ENCODE measurements around the gene ADRM1.

Gene ADRM1

GRCh38 chr20:62296724-62297448 lies 5.9 kb upstream of the ADRM1 start:
- Histone ChIP-seq H3K9me3 (ENCODE audit: control insufficient read depth, low read length) (no peaks in the 10 kb centered on the region), H3K27me3 (ENCODE audit: control insufficient read depth, insufficient read depth, low read length, poor library complexity, severe bottlenecking) (no peaks in the 10 kb centered on the region), H3K4me3 (ENCODE audit: insufficient read depth, low read depth, low read length) (no peak overlapping the region), H3K27ac (ENCODE audit: insufficient read depth, low read depth, low read length, poor library complexity, severe bottlenecking) (no peak overlapping the region), H3K36me3 (ENCODE audit: control insufficient read depth, insufficient read depth, low read length) (peaks cover 6% of the 10 kb centered on the region), H3K4me1 (ENCODE audit: control insufficient read depth, insufficient read depth, low read length) (no peaks in the 10 kb centered on the region)
- 95 to 96% methylated on average over 30 of the region's 30 CpGs for WGBS, 2 experiments

DNA sequence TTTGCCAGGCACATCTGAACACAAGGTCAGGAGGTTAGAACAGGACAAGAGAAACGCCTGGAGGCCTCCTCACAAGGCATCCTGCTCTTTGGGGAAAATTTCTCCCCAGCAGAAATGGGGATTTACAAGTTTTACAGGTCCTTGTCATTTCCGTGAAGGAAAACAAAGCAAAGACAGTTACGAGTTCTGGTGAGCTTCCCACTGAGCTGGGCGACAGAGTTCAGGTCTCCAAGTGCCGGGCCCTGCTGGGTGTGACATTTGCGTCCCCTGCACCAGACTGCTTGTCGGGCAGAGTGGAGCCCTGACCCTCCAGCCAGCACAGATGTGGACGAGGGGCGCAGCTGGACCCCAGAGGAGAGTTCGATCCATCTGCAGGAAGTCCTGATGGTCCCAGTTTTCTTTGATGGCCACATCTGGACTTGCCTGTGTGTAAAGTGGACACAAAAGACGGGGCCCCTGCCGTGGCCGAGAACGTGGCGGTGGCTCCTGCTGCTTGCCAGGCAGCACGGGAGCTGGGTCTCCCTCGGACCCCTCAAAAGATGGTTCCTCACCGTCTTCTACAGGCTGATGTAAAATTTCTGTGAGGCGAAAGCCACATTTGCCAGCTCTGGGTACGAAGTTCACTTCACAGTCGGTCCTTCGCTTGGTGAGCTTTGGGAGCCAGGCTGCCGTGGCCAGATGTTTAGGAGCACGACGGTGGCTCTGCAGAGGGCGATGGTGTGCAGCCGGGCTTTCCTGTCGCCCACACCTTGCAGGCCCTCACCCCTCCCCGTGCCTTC lies 5.2 kb upstream of the ADRM1 start:
- Histone ChIP-seq H3K36me3 (ENCODE audit: control insufficient read depth, insufficient read depth, low read length) (peaks cover 6% of the 10 kb centered on the region), H3K27ac (ENCODE audit: insufficient read depth, low read depth, low read length, poor library complexity, severe bottlenecking) (no peak overlapping the region), H3K27me3 (ENCODE audit: control insufficient read depth, insufficient read depth, low read length, poor library complexity, severe bottlenecking) (no peaks in the 10 kb centered on the region), H3K4me3 (ENCODE audit: insufficient read depth, low read depth, low read length) (no peak overlapping the region), H3K4me1 (ENCODE audit: control insufficient read depth, insufficient read depth, low read length) (no peaks in the 10 kb centered on the region), H3K9me3 (ENCODE audit: control insufficient read depth, low read length) (no peaks in the 10 kb centered on the region)
- 89 to 90% methylated on average over 29 of the region's 29 CpGs for WGBS, 2 experiments

- Histone ChIP-seq H3K9me3 (ENCODE audit: control insufficient read depth, low read length) (no peaks in the 10 kb centered on the region), H3K4me1 (ENCODE audit: control insufficient read depth, insufficient read depth, low read length) (no peaks in the 10 kb centered on the region), H3K27me3 (ENCODE audit: control insufficient read depth, insufficient read depth, low read length, poor library complexity, severe bottlenecking) (no peaks in the 10 kb centered on the region), H3K36me3 (ENCODE audit: control insufficient read depth, insufficient read depth, low read length) (peaks cover 6% of the 10 kb centered on the region), H3K4me3 (ENCODE audit: insufficient read depth, low read depth, low read length) (no peak overlapping the region), H3K27ac (ENCODE audit: insufficient read depth, low read depth, low read length, poor library complexity, severe bottlenecking) (no peak overlapping the region)
- WGBS, 2 experiments: 91 to 96% methylated on average over 33 of the region's 33 CpGs
These were observed 4.1 kb upstream of the ADRM1 start for GRCh38 chr20:62298577-62299249.

GRCh38 chr20:62299666-62300236 lies 3.0 kb upstream of the ADRM1 start:
- Histone ChIP-seq H3K9me3 (ENCODE audit: control insufficient read depth, low read length) (no peaks in the 10 kb centered on the region), H3K4me1 (ENCODE audit: control insufficient read depth, insufficient read depth, low read length) (peaks cover 8% of the 10 kb centered on the region), H3K4me3 (ENCODE audit: insufficient read depth, low read depth, low read length) (no peak overlapping the region), H3K27me3 (ENCODE audit: control insufficient read depth, insufficient read depth, low read length, poor library complexity, severe bottlenecking) (no peaks in the 10 kb centered on the region), H3K27ac (ENCODE audit: insufficient read depth, low read depth, low read length, poor library complexity, severe bottlenecking) (no peak overlapping the region), H3K36me3 (ENCODE audit: control insufficient read depth, insufficient read depth, low read length) (peaks cover 8% of the 10 kb centered on the region)
- WGBS, 2 experiments: 89 to 91% methylated on average over 12 of the region's 12 CpGs

DNA sequence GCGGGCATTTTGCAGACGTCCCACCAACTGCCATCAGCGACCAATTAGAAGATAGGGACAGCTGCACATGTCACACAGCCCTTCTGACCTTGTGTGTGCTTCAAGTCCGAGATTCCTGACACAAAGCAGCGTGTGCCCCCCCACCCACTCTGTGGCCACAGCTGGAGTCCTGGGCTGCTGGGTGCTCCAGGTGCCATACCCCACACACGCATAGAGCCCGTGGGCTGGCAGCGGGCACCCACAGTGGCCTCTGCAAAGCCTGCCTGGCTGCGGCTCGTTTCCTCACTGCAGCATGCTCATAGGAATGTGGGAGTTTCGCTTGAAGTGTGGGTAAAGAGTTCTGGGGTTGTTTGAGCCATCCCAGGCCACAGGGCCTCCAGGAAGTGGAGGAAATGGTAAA lies 2.5 kb upstream of the ADRM1 start:
- Histone ChIP-seq H3K9me3 (ENCODE audit: control insufficient read depth, low read length) (no peaks in the 10 kb centered on the region), H3K27me3 (ENCODE audit: control insufficient read depth, insufficient read depth, low read length, poor library complexity, severe bottlenecking) (no peaks in the 10 kb centered on the region)
- 94% methylated on average over 11 of the region's 11 CpGs for WGBS, 2 experiments

DNA sequence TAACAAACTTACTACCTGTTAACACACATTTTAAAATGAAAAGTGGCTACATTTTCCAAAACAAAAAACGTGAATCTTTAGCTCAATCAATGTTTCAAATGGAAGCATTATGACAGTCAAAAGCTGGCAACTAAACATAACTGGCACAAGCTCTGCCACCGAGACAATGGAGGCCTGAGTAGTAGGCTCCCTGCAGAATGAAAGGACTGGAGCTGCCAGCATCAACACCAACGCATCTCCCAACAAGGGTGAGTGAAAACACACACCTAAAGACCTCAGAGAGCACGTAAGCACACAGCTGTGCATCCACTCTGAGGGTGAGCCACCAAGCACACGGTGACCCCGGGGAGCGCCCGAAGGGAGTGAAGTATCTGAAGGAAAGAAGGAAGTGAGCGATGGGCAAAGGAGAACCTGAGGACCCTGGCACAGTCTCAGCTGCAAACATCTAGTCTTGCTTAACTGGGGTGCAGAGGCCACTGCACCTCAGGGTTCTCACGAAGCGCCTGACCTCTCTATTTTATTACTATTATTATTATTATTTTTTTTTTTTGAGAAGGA lies 1.6 kb upstream of the ADRM1 start:
- Histone ChIP-seq H3K27ac (ENCODE audit: insufficient read depth, low read depth, low read length, poor library complexity, severe bottlenecking) (no peak overlapping the region), H3K27me3 (ENCODE audit: control insufficient read depth, insufficient read depth, low read length, poor library complexity, severe bottlenecking) (no peaks in the 10 kb centered on the region), H3K4me1 (ENCODE audit: control insufficient read depth, insufficient read depth, low read length) (peaks cover 8% of the 10 kb centered on the region), H3K9me3 (ENCODE audit: control insufficient read depth, low read length) (no peaks in the 10 kb centered on the region), H3K36me3 (ENCODE audit: control insufficient read depth, insufficient read depth, low read length) (peaks cover 7% of the 10 kb centered on the region), H3K4me3 (ENCODE audit: insufficient read depth, low read depth, low read length) (no peak overlapping the region)
- 92 to 95% methylated on average over 11 of the region's 11 CpGs for WGBS, 2 experiments

More for the DNA sequence above, 2.5 kb upstream of the ADRM1 start:
- peaks cover 7% of the 10 kb centered on the region for H3K36me3 ChIP-seq (ENCODE audit: control insufficient read depth, insufficient read depth, low read length)
- H3K4me3 ChIP-seq (ENCODE audit: insufficient read depth, low read depth, low read length): no peak overlapping the region
- H3K27ac ChIP-seq (ENCODE audit: insufficient read depth, low read depth, low read length, poor library complexity, severe bottlenecking): no peak overlapping the region
- peaks cover 8% of the 10 kb centered on the region for H3K4me1 ChIP-seq (ENCODE audit: control insufficient read depth, insufficient read depth, low read length)

DNA sequence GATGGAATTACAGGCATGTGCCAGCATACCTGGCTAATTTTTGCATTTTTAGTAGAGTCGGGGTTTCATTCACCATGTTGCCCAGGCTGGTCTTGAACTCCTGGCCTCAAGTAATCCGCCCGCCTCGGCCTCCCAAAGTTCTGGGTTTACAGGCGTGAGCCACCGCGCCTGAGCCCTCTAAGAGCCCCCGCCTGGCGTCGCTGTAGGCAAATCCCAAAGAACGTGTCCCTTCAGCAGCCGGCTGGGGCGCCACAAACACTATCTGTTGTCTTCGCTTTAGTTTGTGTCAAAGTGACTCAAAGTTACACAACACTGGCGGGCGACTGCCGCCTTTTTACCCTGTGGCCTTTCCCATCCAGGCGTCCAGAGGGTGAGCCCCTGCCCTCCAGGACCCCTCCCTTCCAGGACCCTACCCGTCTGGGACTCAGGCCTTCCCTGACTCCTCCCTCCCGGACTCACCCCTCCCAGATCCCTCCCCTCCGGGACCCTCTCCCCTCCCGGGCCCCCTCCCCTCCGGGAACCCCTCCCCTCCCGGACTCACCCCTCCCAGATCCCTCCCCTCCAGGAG lies 940 bp upstream of the ADRM1 start:
- H3K27me3 ChIP-seq (ENCODE audit: control insufficient read depth, insufficient read depth, low read length, poor library complexity, severe bottlenecking): no peaks in the 10 kb centered on the region
- H3K4me3 ChIP-seq (ENCODE audit: insufficient read depth, low read depth, low read length): peak overlapping the region; percentile 93
- peaks cover 8% of the 10 kb centered on the region for H3K4me1 ChIP-seq (ENCODE audit: control insufficient read depth, insufficient read depth, low read length)
- 9% methylated on average over 21 to 23 of the region's 24 CpGs for WGBS, 2 experiments
- no peaks in the 10 kb centered on the region for H3K9me3 ChIP-seq (ENCODE audit: control insufficient read depth, low read length)
- peaks cover 13% of the 10 kb centered on the region for H3K36me3 ChIP-seq (ENCODE audit: control insufficient read depth, insufficient read depth, low read length)
- H3K27ac ChIP-seq (ENCODE audit: insufficient read depth, low read depth, low read length, poor library complexity, severe bottlenecking): peak overlapping the region; percentile 98

DNA sequence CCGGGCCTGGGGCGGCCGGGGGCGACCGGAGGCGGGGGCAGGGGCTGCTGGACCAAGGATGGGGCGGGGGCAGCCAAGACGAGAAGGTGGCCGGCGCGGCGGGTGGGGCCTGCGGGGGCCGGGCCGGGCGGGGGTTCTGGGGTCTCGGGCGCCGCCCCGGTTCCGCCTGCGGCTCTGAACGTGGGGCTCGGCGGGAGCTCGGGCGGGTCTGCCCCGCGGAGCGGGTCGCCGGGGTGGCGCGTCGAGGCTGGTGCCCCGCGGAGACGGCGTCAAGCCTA lies 204 bp downstream of the ADRM1 start:
- Histone ChIP-seq H3K9me3 (ENCODE audit: control insufficient read depth, low read length) (no peaks in the 10 kb centered on the region), H3K27ac (ENCODE audit: insufficient read depth, low read depth, low read length, poor library complexity, severe bottlenecking) (peak overlapping the region; percentile 44), H3K4me1 (ENCODE audit: control insufficient read depth, insufficient read depth, low read length) (peaks cover 8% of the 10 kb centered on the region), H3K36me3 (ENCODE audit: control insufficient read depth, insufficient read depth, low read length) (peaks cover 17% of the 10 kb centered on the region), H3K27me3 (ENCODE audit: control insufficient read depth, insufficient read depth, low read length, poor library complexity, severe bottlenecking) (no peaks in the 10 kb centered on the region), H3K4me3 (ENCODE audit: insufficient read depth, low read depth, low read length) (peak overlapping the region; percentile 93)
- WGBS, 2 experiments: 0% methylated on average over 39 of the region's 39 CpGs

- Histone ChIP-seq H3K27ac (ENCODE audit: insufficient read depth, low read depth, low read length, poor library complexity, severe bottlenecking) (no peak overlapping the region), H3K27me3 (ENCODE audit: control insufficient read depth, insufficient read depth, low read length, poor library complexity, severe bottlenecking) (no peaks in the 10 kb centered on the region), H3K4me1 (ENCODE audit: control insufficient read depth, insufficient read depth, low read length) (peaks cover 8% of the 10 kb centered on the region), H3K4me3 (ENCODE audit: insufficient read depth, low read depth, low read length) (peak overlapping the region; percentile 93), H3K9me3 (ENCODE audit: control insufficient read depth, low read length) (no peaks in the 10 kb centered on the region), H3K36me3 (ENCODE audit: control insufficient read depth, insufficient read depth, low read length) (peaks cover 23% of the 10 kb centered on the region)
- WGBS, 2 experiments: 4 to 7% methylated on average over 66 of the region's 66 CpGs
These were observed 786 bp downstream of the ADRM1 start for GRCh38 chr20:62303340-62304226.
